ENCODE data around the gene ZNF827.

ZNF827 gene

GRCh38 chr4:145888393-145888792 lies 50.2 kb downstream of the ZNF827 start:
- TF ChIP-seq EZH2phosphoT487 (IDR thresholded peaks at IDR 0.05; ENCODE audit: borderline replicate concordance, low read length) (no peak), CTCF (IDR thresholded peaks at IDR 0.05; ENCODE audit: low read depth, low read length, poor library complexity, severe bottlenecking) (peak; percentile 22)
- H3K27ac ChIP-seq (ENCODE audit: low read depth, low read length): no peak overlapping the region
- no peak overlapping the region for H3K4me3 ChIP-seq (ENCODE audit: low read length)
- no peaks in the 10 kb centered on the region for H3K9me2 ChIP-seq (replicated peaks; ENCODE audit: control insufficient read depth, low read length)
- H3K4me1 ChIP-seq (ENCODE audit: control insufficient read depth, low read length): peaks cover 18% of the 10 kb centered on the region
- H4K20me1 ChIP-seq (ENCODE audit: control insufficient read depth, insufficient read depth, low read depth, low read length): peaks cover 7% of the 10 kb centered on the region; the same call in 1 of the 2 replicates
- H3F3A ChIP-seq (ENCODE audit: control insufficient read depth, insufficient read depth): no peaks in the 10 kb centered on the region
- no peaks in the 10 kb centered on the region for H3K27me3 ChIP-seq (ENCODE audit: control insufficient read depth, low read length)
- no peaks in the 10 kb centered on the region for H3K9me3 ChIP-seq (ENCODE audit: control insufficient read depth, insufficient read depth, low read length)
- H3K79me2 ChIP-seq (ENCODE audit: control insufficient read depth, low read length): peaks cover 54% of the 10 kb centered on the region
- no peak overlapping the region for H3K4me2 ChIP-seq (ENCODE audit: low read length)
- H3K36me3 ChIP-seq (ENCODE audit: control insufficient read depth, low read length): peaks cover 68% of the 10 kb centered on the region

DNA sequence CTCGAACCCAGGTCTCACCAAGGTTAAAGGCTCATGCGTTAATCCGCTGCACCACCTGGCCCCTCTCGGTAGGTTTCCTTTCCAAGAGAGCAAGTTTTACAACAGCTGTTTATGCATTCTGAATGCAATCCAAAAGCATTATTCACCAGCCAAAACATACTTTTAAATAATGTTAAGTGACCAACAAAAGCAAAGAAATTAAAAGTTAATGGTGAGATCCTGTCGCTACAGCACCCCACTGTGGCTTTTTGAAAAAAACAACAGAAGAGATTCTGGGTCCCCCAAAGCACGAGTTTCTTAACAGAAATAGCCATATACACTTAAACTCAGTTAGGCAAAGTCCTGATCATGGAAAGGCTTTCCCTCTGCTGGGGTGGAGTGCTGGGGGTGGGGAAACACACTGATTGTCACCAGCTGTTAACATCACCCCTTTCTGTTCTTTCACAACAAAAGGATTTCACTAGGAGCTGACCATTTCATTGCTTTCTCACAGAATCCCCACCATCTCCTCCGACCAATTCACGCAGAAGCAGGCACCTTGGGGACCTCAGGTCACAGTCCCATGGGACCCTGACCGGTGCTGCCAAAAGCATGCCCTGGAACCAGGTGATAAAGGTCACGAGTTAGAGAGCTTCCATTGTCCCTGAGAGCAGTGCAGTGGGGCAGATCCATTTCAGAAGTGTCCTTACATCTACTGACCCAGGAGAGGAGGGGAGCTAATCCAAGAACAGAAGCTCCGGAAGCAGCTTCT lies 51.2 kb downstream of the ZNF827 start:
- H3K9me3 ChIP-seq (ENCODE audit: control insufficient read depth, insufficient read depth, low read length): no peaks in the 10 kb centered on the region
- H3K4me3 ChIP-seq (ENCODE audit: low read length): no peak overlapping the region
- no peaks in the 10 kb centered on the region for H3K27me3 ChIP-seq (ENCODE audit: control insufficient read depth, low read length)
- no peaks in the 10 kb centered on the region; the same call in 1 of the 2 replicates for H3F3A ChIP-seq (ENCODE audit: control insufficient read depth, insufficient read depth)
- H4K20me1 ChIP-seq (ENCODE audit: control insufficient read depth, insufficient read depth, low read depth, low read length): peaks cover 15% of the 10 kb centered on the region; the same call in 1 of the 2 replicates
- no peak overlapping the region for H3K27ac ChIP-seq (ENCODE audit: low read depth, low read length)
- no peak overlapping the region for H3K4me2 ChIP-seq (ENCODE audit: low read length)
- H3K4me1 ChIP-seq (ENCODE audit: control insufficient read depth, low read length): peaks cover 28% of the 10 kb centered on the region
- H3K9me2 ChIP-seq (replicated peaks; ENCODE audit: control insufficient read depth, low read length): no peaks in the 10 kb centered on the region
- peaks cover 54% of the 10 kb centered on the region for H3K79me2 ChIP-seq (ENCODE audit: control insufficient read depth, low read length)
- H3K36me3 ChIP-seq (ENCODE audit: control insufficient read depth, low read length): peaks cover 73% of the 10 kb centered on the region
- TF ChIP-seq CTCF (IDR thresholded peaks at IDR 0.05; ENCODE audit: low read depth, low read length, poor library complexity, severe bottlenecking) (no peak), EZH2phosphoT487 (IDR thresholded peaks at IDR 0.05; ENCODE audit: borderline replicate concordance, low read length) (no peak)

DNA sequence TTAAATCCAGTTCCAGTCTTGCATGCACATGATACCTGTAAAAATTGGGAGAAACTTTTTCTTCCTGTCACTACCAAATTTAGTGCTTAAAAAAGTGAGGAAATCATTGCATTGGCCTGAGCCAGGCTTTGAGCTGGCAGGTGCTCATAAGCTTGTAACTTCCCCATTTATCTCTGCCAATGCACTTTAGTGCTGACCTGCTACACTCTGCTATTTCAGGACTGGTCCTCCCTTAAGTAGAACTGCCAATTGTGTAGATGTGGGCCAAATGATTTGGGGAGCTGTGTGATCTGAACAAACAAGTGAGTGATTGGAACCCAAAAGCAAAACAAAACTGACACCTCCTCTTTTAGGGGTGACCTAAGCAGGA lies 51.8 kb downstream of the ZNF827 start:
- no peaks in the 10 kb centered on the region for H3K9me2 ChIP-seq (replicated peaks; ENCODE audit: control insufficient read depth, low read length)
- H3K9me3 ChIP-seq (ENCODE audit: control insufficient read depth, insufficient read depth, low read length): no peaks in the 10 kb centered on the region
- no peak overlapping the region for H3K4me3 ChIP-seq (ENCODE audit: low read length)
- H4K20me1 ChIP-seq (ENCODE audit: control insufficient read depth, insufficient read depth, low read depth, low read length): peaks cover 21% of the 10 kb centered on the region; the same call in 1 of the 2 replicates
- H3K27me3 ChIP-seq (ENCODE audit: control insufficient read depth, low read length): no peaks in the 10 kb centered on the region
- H3K79me2 ChIP-seq (ENCODE audit: control insufficient read depth, low read length): peaks cover 54% of the 10 kb centered on the region
- H3K4me2 ChIP-seq (ENCODE audit: low read length): no peak overlapping the region
- H3K36me3 ChIP-seq (ENCODE audit: control insufficient read depth, low read length): peaks cover 73% of the 10 kb centered on the region
- H3K27ac ChIP-seq (ENCODE audit: low read depth, low read length): no peak overlapping the region
- TF ChIP-seq CTCF (IDR thresholded peaks at IDR 0.05; ENCODE audit: low read depth, low read length, poor library complexity, severe bottlenecking) (no peak), EZH2phosphoT487 (IDR thresholded peaks at IDR 0.05; ENCODE audit: borderline replicate concordance, low read length) (no peak)
- no peaks in the 10 kb centered on the region; the same call in 1 of the 2 replicates for H3F3A ChIP-seq (ENCODE audit: control insufficient read depth, insufficient read depth)
- peaks cover 33% of the 10 kb centered on the region for H3K4me1 ChIP-seq (ENCODE audit: control insufficient read depth, low read length)
